ENCODE measurements around the gene ATP8A2.

ATP8A2 gene

DNA sequence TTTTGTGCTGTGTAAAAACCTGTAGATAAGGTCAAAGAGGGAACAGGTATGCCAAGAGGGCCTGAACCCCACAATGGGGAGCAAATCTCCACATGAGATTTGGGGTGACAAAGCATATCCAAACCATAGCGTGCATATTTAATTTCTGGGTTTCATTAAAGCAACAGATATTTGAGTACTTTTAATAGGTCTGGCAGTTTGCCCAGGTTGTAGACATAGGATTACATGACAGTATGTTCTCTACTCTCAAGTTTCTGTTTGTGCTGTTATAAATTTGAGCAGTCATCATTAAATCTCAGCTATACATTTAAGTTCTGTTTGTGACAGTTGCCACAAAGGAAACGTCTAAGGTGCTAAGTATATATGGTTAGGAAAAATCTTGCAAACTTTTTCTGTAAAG, 236.4 kb downstream of the ATP8A2 start:
- no peak for TF ChIP-seq POLR2AphosphoS5 (IDR thresholded peaks at IDR 0.05; ENCODE audit: borderline replicate concordance, low read depth, low read length)
- TF ChIP-seq FOXP2 (optimal IDR thresholded peaks at IDR 0.05; ENCODE audit: control extremely low read depth, extremely low read length, insufficient read depth), result no peak
- TF ChIP-seq EZH2 (IDR thresholded peaks at IDR 0.05), result no peak
- Histone ChIP-seq H3K9me3 (ENCODE audit: low read depth, low read length) (no peaks in the 10 kb centered on the region), H3K4me3 (no peak overlapping the region), H3K36me3 (ENCODE audit: insufficient read depth, low read length) (no peaks in the 10 kb centered on the region), H3K9ac (ENCODE audit: insufficient read length) (no peak overlapping the region), H3K27ac (no peak overlapping the region)
- no peak for DNase-seq (ENCODE audit: low read depth, low spot score)

DNA sequence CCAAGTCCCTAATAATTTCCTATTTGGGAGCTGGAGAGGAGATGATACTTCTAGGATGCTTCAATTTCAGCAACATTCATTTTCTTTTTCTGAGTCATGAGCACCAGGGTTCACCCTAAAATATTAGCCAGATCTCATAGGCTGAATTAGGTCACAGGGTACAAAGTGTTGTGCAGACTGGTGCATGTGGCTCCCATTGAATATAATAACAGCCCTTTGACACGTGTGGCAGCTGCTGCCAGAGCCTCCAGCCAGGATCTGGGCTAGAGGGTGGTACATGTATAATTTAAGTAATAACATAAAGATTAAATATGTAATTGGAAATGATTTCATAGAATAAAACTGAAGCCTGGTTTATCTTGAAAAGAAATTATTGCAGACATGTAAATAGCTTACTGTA, 244.9 kb downstream of the ATP8A2 start:
- DNase-seq (ENCODE audit: low read depth, low spot score), result no peak
- H3K9me3 ChIP-seq (ENCODE audit: low read depth, low read length), result no peaks in the 10 kb centered on the region
- TF ChIP-seq POLR2AphosphoS5 (IDR thresholded peaks at IDR 0.05; ENCODE audit: borderline replicate concordance, low read depth, low read length) (no peak), EZH2 (IDR thresholded peaks at IDR 0.05) (no peak), FOXP2 (optimal IDR thresholded peaks at IDR 0.05; ENCODE audit: control extremely low read depth, extremely low read length, insufficient read depth) (no peak)

DNA sequence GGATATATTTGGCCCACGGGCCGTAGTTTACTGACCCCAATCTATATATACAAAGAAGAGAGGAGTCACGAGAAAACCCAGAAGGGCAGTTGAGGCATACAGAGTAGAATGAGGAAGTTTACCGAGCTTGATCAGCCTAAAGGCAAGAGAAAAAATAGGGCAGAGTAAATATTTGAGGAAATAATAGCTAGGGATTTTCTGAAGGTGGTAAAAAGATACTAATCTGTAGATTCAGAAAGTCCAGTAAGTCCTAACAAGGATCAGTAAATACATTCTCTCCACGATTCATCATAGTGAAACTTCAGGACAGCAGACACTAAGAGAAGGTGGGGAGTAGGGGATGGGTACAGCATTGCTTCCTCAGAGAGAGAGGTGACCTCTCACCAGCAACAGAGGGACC, 248.1 kb downstream of the ATP8A2 start:
- no peaks in the 10 kb centered on the region for H3K9me3 ChIP-seq (ENCODE audit: low read depth, low read length)
- no peak overlapping the region for H3K4me3 ChIP-seq
- H3K9ac ChIP-seq (ENCODE audit: insufficient read length), result no peak overlapping the region
- no peak for DNase-seq (ENCODE audit: low read depth, low spot score)
- no peaks in the 10 kb centered on the region for H3K36me3 ChIP-seq (ENCODE audit: insufficient read depth, low read length)
- H3K27ac ChIP-seq, result no peak overlapping the region
- TF ChIP-seq FOXP2 (optimal IDR thresholded peaks at IDR 0.05; ENCODE audit: control extremely low read depth, extremely low read length, insufficient read depth) (no peak), POLR2AphosphoS5 (IDR thresholded peaks at IDR 0.05; ENCODE audit: borderline replicate concordance, low read depth, low read length) (no peak), EZH2 (IDR thresholded peaks at IDR 0.05) (no peak)

More for the DNA sequence above, 244.9 kb downstream of the ATP8A2 start:
- no peak overlapping the region for H3K4me3 ChIP-seq
- no peak overlapping the region for H3K27ac ChIP-seq
- H3K36me3 ChIP-seq (ENCODE audit: insufficient read depth, low read length), result no peaks in the 10 kb centered on the region
- no peak overlapping the region for H3K9ac ChIP-seq (ENCODE audit: insufficient read length)

DNA sequence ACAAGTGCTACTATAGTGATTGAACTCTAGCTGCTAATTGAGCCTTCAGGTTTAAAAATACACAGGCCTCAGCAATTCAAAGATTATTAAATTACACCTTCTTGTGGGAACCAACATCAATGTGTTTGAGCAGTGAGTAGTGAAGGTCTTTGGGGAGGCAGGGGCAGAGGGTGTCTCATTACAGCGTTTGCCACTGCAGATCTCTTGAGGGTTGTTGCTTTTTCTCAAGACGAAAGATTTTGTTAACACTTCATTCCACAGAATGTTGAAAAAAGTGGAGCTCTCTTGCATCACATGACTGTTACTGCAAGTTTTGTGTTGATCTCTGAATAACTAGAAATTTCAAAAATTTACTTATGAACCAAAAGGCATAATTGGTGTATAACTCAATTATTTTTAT, 253.6 kb downstream of the ATP8A2 start:
- Histone ChIP-seq H3K4me3 (no peak overlapping the region), H3K36me3 (ENCODE audit: insufficient read depth, low read length) (no peaks in the 10 kb centered on the region), H3K9ac (ENCODE audit: insufficient read length) (no peak overlapping the region), H3K27ac (no peak overlapping the region), H3K9me3 (ENCODE audit: low read depth, low read length) (no peaks in the 10 kb centered on the region)
- DNase-seq (ENCODE audit: low read depth, low spot score), result no peak
- TF ChIP-seq EZH2 (IDR thresholded peaks at IDR 0.05) (no peak), FOXP2 (optimal IDR thresholded peaks at IDR 0.05; ENCODE audit: control extremely low read depth, extremely low read length, insufficient read depth) (no peak), POLR2AphosphoS5 (IDR thresholded peaks at IDR 0.05; ENCODE audit: borderline replicate concordance, low read depth, low read length) (no peak)

DNA sequence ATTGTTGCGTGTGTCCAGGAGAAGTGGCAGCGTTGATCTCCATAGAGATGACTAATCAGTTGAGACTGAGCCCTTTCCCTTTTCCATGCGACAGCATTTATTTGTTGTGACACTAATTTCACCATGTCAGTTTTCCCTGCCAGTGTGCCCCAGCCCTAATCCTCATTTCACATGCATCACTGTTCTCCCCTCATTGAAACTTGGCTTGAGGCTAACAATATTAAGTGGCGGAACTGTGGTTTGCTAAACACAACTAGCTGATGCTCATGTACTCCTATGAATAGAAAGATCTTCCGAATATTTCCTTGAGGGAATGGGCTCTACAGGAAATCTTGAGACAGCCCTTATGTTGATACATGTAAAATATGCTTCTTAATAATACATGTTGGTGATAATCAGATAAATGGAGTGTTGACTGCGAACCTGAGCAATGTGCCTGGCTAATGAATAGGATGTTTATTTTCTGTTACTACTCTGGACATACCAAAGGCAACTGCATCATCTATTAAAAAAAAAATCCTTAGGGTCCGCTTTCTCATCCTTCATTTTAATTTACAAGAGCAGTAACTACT, 258.6 kb downstream of the ATP8A2 start:
- H3K4me3 ChIP-seq, result 0 out of 2 replicates have a peak overlapping the region, but pooled peaks have one; percentile 2
- no peaks in the 10 kb centered on the region for H3K9me3 ChIP-seq (ENCODE audit: low read depth, low read length)
- H3K9ac ChIP-seq (ENCODE audit: insufficient read length), result no peak overlapping the region
- H3K36me3 ChIP-seq (ENCODE audit: insufficient read depth, low read length), result no peaks in the 10 kb centered on the region
- no peak overlapping the region for H3K27ac ChIP-seq
- DNase-seq (ENCODE audit: low read depth, low spot score), result peak; percentile 92
- TF ChIP-seq EZH2 (IDR thresholded peaks at IDR 0.05), result no peak
- peak; percentile 97 for TF ChIP-seq FOXP2 (optimal IDR thresholded peaks at IDR 0.05; ENCODE audit: control extremely low read depth, extremely low read length, insufficient read depth)
- peak; percentile 34; the same call in 1 of the 2 replicates for TF ChIP-seq POLR2AphosphoS5 (IDR thresholded peaks at IDR 0.05; ENCODE audit: borderline replicate concordance, low read depth, low read length)

DNA sequence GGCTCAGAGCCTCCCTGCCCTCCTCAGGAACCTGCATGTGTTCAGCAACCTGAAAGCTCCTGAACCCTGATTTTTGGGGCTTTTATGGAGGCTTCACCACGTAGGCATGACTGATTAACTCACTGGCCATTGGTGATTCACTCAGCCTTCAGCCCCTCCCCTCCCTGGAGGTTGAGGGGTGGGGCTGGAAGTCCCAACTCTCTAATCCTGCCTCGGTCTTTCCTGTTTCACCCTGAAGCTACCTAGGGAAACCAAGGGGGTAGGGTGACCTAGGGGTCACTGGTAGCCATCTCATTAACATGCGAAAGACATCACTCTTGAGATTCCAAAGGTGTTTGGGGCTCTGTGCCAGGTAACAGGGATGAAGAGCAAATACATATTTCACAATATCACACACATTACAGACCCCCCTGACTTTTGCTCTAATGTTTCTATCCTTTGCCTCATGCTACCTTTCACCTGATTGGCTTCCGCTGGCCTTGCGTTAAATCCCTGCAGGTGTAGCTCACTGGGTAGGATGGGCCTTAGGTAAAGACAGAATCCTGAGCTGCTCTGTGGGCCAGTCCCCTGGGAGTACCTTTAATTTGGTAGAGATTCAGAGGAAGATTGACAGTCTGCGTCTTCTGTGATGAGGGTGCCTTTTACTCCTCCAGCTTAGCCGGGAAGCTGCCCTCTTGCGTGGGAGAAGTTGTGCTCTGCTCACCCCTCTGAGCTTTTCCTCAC, 260.6 kb downstream of the ATP8A2 start:
- TF ChIP-seq EZH2 (IDR thresholded peaks at IDR 0.05) (no peak), FOXP2 (optimal IDR thresholded peaks at IDR 0.05; ENCODE audit: control extremely low read depth, extremely low read length, insufficient read depth) (no peak), POLR2AphosphoS5 (IDR thresholded peaks at IDR 0.05; ENCODE audit: borderline replicate concordance, low read depth, low read length) (no peak)
- Histone ChIP-seq H3K36me3 (ENCODE audit: insufficient read depth, low read length) (no peaks in the 10 kb centered on the region), H3K4me3 (no peak overlapping the region), H3K9me3 (ENCODE audit: low read depth, low read length) (no peaks in the 10 kb centered on the region), H3K27ac (no peak overlapping the region), H3K9ac (ENCODE audit: insufficient read length) (no peak overlapping the region)
- no peak for DNase-seq (ENCODE audit: low read depth, low spot score)

DNA sequence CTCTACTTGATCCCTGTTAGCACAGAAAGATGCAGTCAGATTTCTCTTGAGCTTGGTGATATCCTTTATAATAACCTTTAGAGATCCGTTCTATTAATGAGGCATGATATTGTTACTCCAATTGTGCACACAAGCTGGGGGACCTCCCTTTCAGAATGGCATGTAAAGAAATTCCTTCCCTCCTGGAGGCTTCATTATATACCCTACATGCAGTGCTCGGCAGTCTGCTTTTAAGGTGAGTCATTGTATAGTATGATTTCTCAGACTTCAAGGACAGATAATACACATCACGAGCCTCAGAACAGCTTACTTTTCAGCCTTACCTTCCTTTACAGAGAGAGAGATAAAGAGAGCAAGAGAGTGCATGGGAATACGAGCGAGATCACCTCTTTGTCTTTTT, 261.3 kb downstream of the ATP8A2 start:
- TF ChIP-seq FOXP2 (optimal IDR thresholded peaks at IDR 0.05; ENCODE audit: control extremely low read depth, extremely low read length, insufficient read depth) (no peak), EZH2 (IDR thresholded peaks at IDR 0.05) (no peak), POLR2AphosphoS5 (IDR thresholded peaks at IDR 0.05; ENCODE audit: borderline replicate concordance, low read depth, low read length) (no peak)
- DNase-seq (ENCODE audit: low read depth, low spot score), result no peak
- Histone ChIP-seq H3K9me3 (ENCODE audit: low read depth, low read length) (no peaks in the 10 kb centered on the region), H3K27ac (no peak overlapping the region), H3K9ac (ENCODE audit: insufficient read length) (no peak overlapping the region), H3K36me3 (ENCODE audit: insufficient read depth, low read length) (no peaks in the 10 kb centered on the region), H3K4me3 (no peak overlapping the region)

DNA sequence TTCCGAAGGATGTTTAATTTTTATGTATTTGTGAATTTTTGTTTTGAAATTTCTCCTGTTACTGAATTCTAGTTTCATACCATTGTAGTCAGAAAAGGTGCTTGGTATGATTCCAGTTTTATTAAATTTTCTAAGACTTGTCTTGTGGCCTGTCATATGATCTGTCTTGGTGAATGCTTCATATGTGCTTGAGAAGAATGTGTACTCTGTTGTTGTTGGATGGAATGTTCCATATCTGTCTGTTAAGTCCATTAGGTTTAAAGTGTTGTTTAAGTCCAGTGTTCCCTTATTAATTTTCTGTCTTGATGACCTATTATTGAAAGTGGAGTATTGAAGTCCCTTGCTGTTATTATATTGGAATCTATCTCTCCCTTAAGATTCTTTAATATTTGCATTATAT, 273.9 kb downstream of the ATP8A2 start:
- no peak for DNase-seq (ENCODE audit: low read depth, low spot score)
- TF ChIP-seq EZH2 (IDR thresholded peaks at IDR 0.05), result no peak
- TF ChIP-seq POLR2AphosphoS5 (IDR thresholded peaks at IDR 0.05; ENCODE audit: borderline replicate concordance, low read depth, low read length), result no peak
- no peak for TF ChIP-seq FOXP2 (optimal IDR thresholded peaks at IDR 0.05; ENCODE audit: control extremely low read depth, extremely low read length, insufficient read depth)
- H3K36me3 ChIP-seq (ENCODE audit: insufficient read depth, low read length), result no peaks in the 10 kb centered on the region
- H3K4me3 ChIP-seq, result no peak overlapping the region
- no peaks in the 10 kb centered on the region for H3K9me3 ChIP-seq (ENCODE audit: low read depth, low read length)
- no peak overlapping the region for H3K9ac ChIP-seq (ENCODE audit: insufficient read length)
- no peak overlapping the region for H3K27ac ChIP-seq
